SK-N-SH (cell line): ENCODE results near the gene PKN1. TPM values are rescaled to one million over a fixed set of nuclear protein-coding genes. Genes with fewer than 3 reads are reported as not detected.

Experiments used
- CTCF ChIA-PET: fragments of 300-600, 350-600 bp; formaldehyde crosslinking; extraction: SDS; loops from one replicate; lab custom pipeline; 2021; lab: Yijun Ruan, JAX
- POLR2A ChIA-PET: fragments of 350-600 bp; sonication (Branson Sonifier 250); formaldehyde crosslinking; extraction: SDS; loops from one replicate; lab custom pipeline; 2020; ENCODE audit warnings: antibody characterized with exemption, inconsistent platforms; lab: Yijun Ruan, JAX
- DNase-seq: peaks from one replicate; pipeline ENCODE4 v3.0.0; 2012
- H2AFZ ChIP-seq: fragments of 200-600 bp; sonication (generic); 2 replicates; pipeline ENCODE4 v1.8.1; 2016; ENCODE audit warnings: antibody characterized with exemption, mild to moderate bottlenecking, low read depth
- H3F3A ChIP-seq: fragments of 200-600 bp; sonication (generic); replicated peaks from 2 replicates; pipeline ENCODE3; 2016; ENCODE audit warnings: antibody characterized with exemption, mild to moderate bottlenecking; ENCODE audit not compliant: insufficient read depth
- H3K27ac ChIP-seq, 2 experiments: fragments of 200-500 bp in 1 of 2; fragments of 200-600 bp in 1 of 2; sonication (Bioruptor generic) in 1 of 2; sonication (generic), shearing (Covaris generic) in 1 of 2; 2 replicates each; pipeline versions ENCODE4 v1.5.1 to v1.6.1; 2014 to 2016; ENCODE audit warnings: low read depth in 2 of 2, inconsistent platforms in 1 of 2, low read length in 1 of 2, mild to moderate bottlenecking in 1 of 2, mixed read lengths in 1 of 2
- H3K27me3 ChIP-seq: fragments of 200-600 bp; sonication (generic), shearing (Covaris generic); 2 replicates; pipeline ENCODE4 v1.6.1; 2016; ENCODE audit warnings: mixed run types; ENCODE audit not compliant: insufficient read depth
- H3K36me3 ChIP-seq, 2 experiments: fragments of 200-500 bp in 1 of 2; fragments of 200-600 bp in 1 of 2; sonication (Bioruptor generic) in 1 of 2; sonication (generic) in 1 of 2; replicated peaks in 1 of 2; 2 replicates each; pipeline versions ENCODE3 to v1.5.1; 2014 to 2016; ENCODE audit warnings: low read length in 1 of 2, mild to moderate bottlenecking in 1 of 2; ENCODE audit not compliant: insufficient read depth in 2 of 2, control insufficient read depth in 1 of 2
- H3K4me1 ChIP-seq, 2 experiments: fragments of 200-500 bp in 1 of 2; fragments of 200-600 bp in 1 of 2; sonication (Bioruptor generic) in 1 of 2; sonication (generic), shearing (Covaris generic) in 1 of 2; 2 replicates each; pipeline versions ENCODE4 v1.5.1 to v1.6.1; 2014 to 2016; ENCODE audit warnings: low read depth in 1 of 2, low read length in 1 of 2, mixed run types in 1 of 2; ENCODE audit not compliant: insufficient read depth in 2 of 2, control insufficient read depth in 1 of 2
- H3K4me2 ChIP-seq: fragments of 200-600 bp; sonication (generic), shearing (Covaris generic); 2 replicates; pipeline ENCODE4 v1.6.1; 2017; ENCODE audit warnings: mixed run types
- H3K4me3 ChIP-seq, 2 experiments: fragments of 200-500 bp in 1 of 2; fragments of 200-600 bp in 1 of 2; sonication (Bioruptor generic) in 1 of 2; sonication (generic), shearing (Covaris generic) in 1 of 2; 2 replicates each; pipeline versions ENCODE4 v1.5.1 to v1.8.1; 2014 to 2016; ENCODE audit warnings: low read depth in 2 of 2, inconsistent platforms in 1 of 2, low read length in 1 of 2, mild to moderate bottlenecking in 1 of 2, mixed read lengths in 1 of 2, moderate library complexity in 1 of 2
- H3K79me2 ChIP-seq: fragments of 200-600 bp; sonication (generic); 2 replicates; pipeline ENCODE4 v1.8.1; 2017; ENCODE audit warnings: mild to moderate bottlenecking; ENCODE audit not compliant: insufficient read depth
- H3K9ac ChIP-seq: fragments of 200-600 bp; sonication (generic); 2 replicates; pipeline ENCODE4 v1.6.1; 2017; ENCODE audit warnings: mixed run types
- H3K9me2 ChIP-seq: fragments of 200-600 bp; sonication (generic); 2 replicates; pipeline ENCODE4 v1.6.1; 2017; ENCODE audit warnings: mixed run types
- H3K9me3 ChIP-seq: fragments of 200-600 bp; sonication (generic); 2 replicates; pipeline ENCODE4 v1.6.1; 2017; ENCODE audit warnings: mixed run types, mild to moderate bottlenecking, moderate library complexity
- H4K20me1 ChIP-seq: fragments of 200-600 bp; sonication (generic); 2 replicates; pipeline ENCODE4 v1.6.1; 2017; ENCODE audit warnings: mild to moderate bottlenecking, mixed run types; ENCODE audit not compliant: insufficient read depth
- CTCF ChIP-seq: fragments of 200-600 bp; sonication (generic); IDR thresholded peaks from 2 replicates; pipeline ENCODE4 v1.6.1; 2017; ENCODE audit warnings: antibody characterized with exemption, mild to moderate bottlenecking, moderate library complexity
- EP300 ChIP-seq, 2 experiments: IDR thresholded peaks; 2 replicates each; pipeline versions ENCODE4 v1.4.0 to v1.6.1; 2012; ENCODE audit warnings: borderline replicate concordance in 1 of 2, low read depth in 1 of 2, low read length in 1 of 2
- EZH2phosphoT487 ChIP-seq: fragments of 200-600 bp; sonication (generic); IDR thresholded peaks from 2 replicates; pipeline ENCODE4 v1.6.1; 2017; ENCODE audit warnings: low read depth, mixed run types, mild to moderate bottlenecking, antibody characterized with exemption, moderate library complexity, borderline replicate concordance
- FOXJ3 ChIP-seq: sonication (generic); formaldehyde crosslinking; IDR thresholded peaks from 2 replicates; pipeline ENCODE4 v1.5.1; 2020; ENCODE audit warnings: mild to moderate bottlenecking, missing genetic modification reagents
- FOXM1 ChIP-seq: IDR thresholded peaks from 2 replicates; pipeline ENCODE4 v1.4.0; 2012; ENCODE audit warnings: low read depth, mild to moderate bottlenecking
- GABPA ChIP-seq: IDR thresholded peaks from 2 replicates; pipeline ENCODE4 v1.4.0; 2012; ENCODE audit warnings: low read depth, mild to moderate bottlenecking
- IRF3 ChIP-seq: fragments of 150-350 bp; IDR thresholded peaks from 2 replicates; pipeline ENCODE4 v1.6.1; 2016; ENCODE audit warnings: mild to moderate bottlenecking, low read depth, low read length
- PBX3 ChIP-seq: IDR thresholded peaks from 2 replicates; pipeline ENCODE4; 2012
- RAD21 ChIP-seq: IDR thresholded peaks from 2 replicates; pipeline ENCODE4 v1.6.1; 2012; ENCODE audit warnings: mild to moderate bottlenecking, low read length
- RFX5 ChIP-seq: IDR thresholded peaks from 2 replicates; pipeline ENCODE4 v1.6.1; 2012; ENCODE audit warnings: mild to moderate bottlenecking, improper control_type of control experiment, low read length
- RXRA ChIP-seq: IDR thresholded peaks from 2 replicates; pipeline ENCODE4 v1.4.0; 2012; ENCODE audit warnings: low read depth, mild to moderate bottlenecking, borderline replicate concordance
- ZBTB33 ChIP-seq: IDR thresholded peaks from 2 replicates; pipeline ENCODE4 v1.4.0; 2012; ENCODE audit warnings: low read depth, borderline replicate concordance
- whole genome bisulfite sequencing: methylation state at CpG from one replicate; pipeline ENCODE4 v1.1.6; 2017; ENCODE audit warnings: low lambda C conversion rate; 5-methylcytosine and 5-hydroxymethylcytosine counted together
- polyA plus RNA-seq, 3 experiments: library from polyadenylated mRNA; depleted of rRNA; stranded (reverse); fragments of >200 nt; gene quantifications; 2 replicates each; pipeline ENCODE4 v1.2.3, GENCODE V29; 2012

The PKN1 gene
- polyA plus RNA-seq, 1 of the 3 experiments (the other 2 are of a cell fraction) = 99.6 TPM

- no peaks in the 10 kb centered on the region for H3K27me3 ChIP-seq
- no peak overlapping the region for H3K9ac ChIP-seq
- peaks cover 34% of the 10 kb centered on the region for H3K79me2 ChIP-seq
- peaks cover 0 to 24% of the 10 kb centered on the region in 2 experiments; a peak in 1 of 4 replicates for H3K4me1 ChIP-seq
- H2AFZ ChIP-seq = no peak overlapping the region
- no peak overlapping the region for H3K4me3 ChIP-seq
- DNase-seq = no peak
- TF ChIP-seq IRF3 (no peak), GABPA (no peak), EZH2phosphoT487 (no peak), PBX3 (no peak), RAD21 (no peak), FOXJ3 (CRISPR knock-in tag) (no peak), EP300 (IDR thresholded peaks at IDR 0.05; ENCODE audit: borderline replicate concordance in 1 of 2, low read depth in 1 of 2, low read length in 1 of 2) (no peak), CTCF (no peak), FOXM1 (no peak), ZBTB33 (no peak), RFX5 (no peak), RXRA (no peak)
- POLR2A ChIA-PET = no interaction called here
- H3K9me2 ChIP-seq = no peaks in the 10 kb centered on the region
- H4K20me1 ChIP-seq = peaks cover 19% of the 10 kb centered on the region
- no peaks in the 10 kb centered on the region for H3F3A ChIP-seq
- peaks cover 25 to 27% of the 10 kb centered on the region in 2 experiments for H3K36me3 ChIP-seq
- no peak overlapping the region for H3K27ac ChIP-seq
- H3K9me3 ChIP-seq = no peaks in the 10 kb centered on the region
- CTCF ChIA-PET = no interaction called here
- WGBS = 94% methylated on average over 6 of the region's 16 CpGs
- no peak overlapping the region for H3K4me2 ChIP-seq
These were observed 10.0 kb downstream of the PKN1 start for GRCh38 chr19:14442891-14443631.
